HL-60 (cell line): Measurements from ENCODE around the gene NTRK2.

Experiments used
- DNase-seq, 2 experiments: peaks; one replicate each; pipeline ENCODE4 v3.0.0-alpha.2; 2010 to 2020; ENCODE audit warnings: low read depth in 1 of 2, low spot score in 1 of 2
- H3K27ac ChIP-seq: fragments of 250-450 bp; sonication (Bioruptor Pico); replicated peaks from 2 replicates; pipeline ENCODE4 v1.5.1; 2020; ENCODE audit warnings: mild to moderate bottlenecking, moderate library complexity
- H3K27me3 ChIP-seq: fragments of 250-450 bp; sonication (Bioruptor Pico); 2 replicates; pipeline ENCODE4 v1.5.1; 2021; ENCODE audit warnings: mild to moderate bottlenecking, moderate library complexity; ENCODE audit not compliant: insufficient read depth, poor library complexity, severe bottlenecking
- H3K4me3 ChIP-seq: replicated peaks from 2 replicates; pipeline ENCODE4 v1.5.1; 2011; ENCODE audit warnings: mild to moderate bottlenecking, control low read depth, low read length; ENCODE audit not compliant: insufficient read depth
- CTCF ChIP-seq: IDR thresholded peaks from one replicate; pipeline ENCODE4 v1.5.1; 2011; ENCODE audit warnings: low read length, control low read depth, inconsistent platforms; ENCODE audit not compliant: insufficient read depth
- GABPA ChIP-seq: IDR thresholded peaks from 2 replicates; pipeline ENCODE4 v1.6.1; 2012; ENCODE audit warnings: low read depth
- POLR2AphosphoS5 ChIP-seq: IDR thresholded peaks from 2 replicates; pipeline ENCODE4 v1.6.1; 2012; ENCODE audit warnings: low read depth
- REST ChIP-seq: IDR thresholded peaks from 2 replicates; pipeline ENCODE4 v1.6.1; 2012; ENCODE audit warnings: low read depth; ENCODE audit not compliant: insufficient replicate concordance
- SPI1 ChIP-seq: IDR thresholded peaks from 2 replicates; pipeline ENCODE4 v1.6.1; 2012; ENCODE audit warnings: low read depth, mild to moderate bottlenecking, borderline replicate concordance

The NTRK2 gene

GRCh38 chr9:85061969-85062368, 392.4 kb downstream of the NTRK2 start:
- no peak overlapping the region for H3K4me3 ChIP-seq
- TF ChIP-seq REST (no peak), POLR2AphosphoS5 (no peak), CTCF (no peak)
- DNase-seq, result no peak
- H3K27ac ChIP-seq, result no peak overlapping the region
- peaks cover 6% of the 10 kb centered on the region for H3K27me3 ChIP-seq

- Histone ChIP-seq H3K4me3 (no peak overlapping the region), H3K27ac (no peak overlapping the region), H3K27me3 (peaks cover 6% of the 10 kb centered on the region)
- TF ChIP-seq CTCF (no peak), GABPA (no peak), POLR2AphosphoS5 (no peak), REST (no peak), SPI1 (no peak)
- no peak for DNase-seq
Observed at GRCh38 chr9:85062385-85063022, 393.0 kb downstream of the NTRK2 start.

GRCh38 chr9:85064811-85065371, 395.4 kb downstream of the NTRK2 start:
- Histone ChIP-seq H3K27ac (no peak overlapping the region), H3K4me3 (no peak overlapping the region), H3K27me3 (peaks cover 3% of the 10 kb centered on the region)
- TF ChIP-seq CTCF, result no peak
- TF ChIP-seq POLR2AphosphoS5, result no peak
- TF ChIP-seq GABPA, result no peak
- TF ChIP-seq REST, result no peak
- no peak for TF ChIP-seq SPI1
- DNase-seq, result no peak
